LNCaP clone FGC (cell line): ENCODE results near the gene FOXO6.

Experiments
- DNase-seq: peaks from one replicate; pipeline ENCODE4 v3.0.0-alpha.2; 2011; ENCODE audit warnings: low read depth
- H3K4me3 ChIP-seq: 2 replicates; pipeline ENCODE4 v1.5.1; 2011; ENCODE audit warnings: mild to moderate bottlenecking, low read depth, low read length, control low read depth
- TF ChIP-seq, protein P1 (sequence below): IDR thresholded peaks from 2 replicates; pipeline ENCODE4 v1.5.1; 2012; ENCODE audit warnings: mild to moderate bottlenecking; ENCODE audit not compliant: control insufficient read depth, insufficient read depth; ENCODE audit errors: extremely low read depth

Gene FOXO6

DNA sequence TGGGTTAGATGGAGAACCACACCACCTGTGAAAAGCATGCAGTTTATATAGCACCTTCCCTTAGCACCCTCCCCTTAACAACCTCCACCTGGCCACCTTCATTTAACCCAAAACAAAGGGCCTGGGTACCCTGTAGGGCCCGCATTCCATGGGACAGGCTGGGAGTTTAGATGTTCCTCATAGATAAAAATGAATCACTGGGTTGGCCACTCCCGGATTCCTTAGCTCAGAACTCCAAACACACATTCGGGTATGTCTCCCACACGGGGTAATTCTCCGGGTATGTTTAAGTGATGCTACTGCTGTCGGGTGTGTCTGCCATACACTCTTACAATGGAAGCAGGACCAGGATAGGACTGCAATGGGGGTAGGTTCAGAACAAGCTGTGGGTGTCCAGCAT lies 43.9 kb upstream of the FOXO6 start:
- no peak for DNase-seq
- TF ChIP-seq, protein P1, sequence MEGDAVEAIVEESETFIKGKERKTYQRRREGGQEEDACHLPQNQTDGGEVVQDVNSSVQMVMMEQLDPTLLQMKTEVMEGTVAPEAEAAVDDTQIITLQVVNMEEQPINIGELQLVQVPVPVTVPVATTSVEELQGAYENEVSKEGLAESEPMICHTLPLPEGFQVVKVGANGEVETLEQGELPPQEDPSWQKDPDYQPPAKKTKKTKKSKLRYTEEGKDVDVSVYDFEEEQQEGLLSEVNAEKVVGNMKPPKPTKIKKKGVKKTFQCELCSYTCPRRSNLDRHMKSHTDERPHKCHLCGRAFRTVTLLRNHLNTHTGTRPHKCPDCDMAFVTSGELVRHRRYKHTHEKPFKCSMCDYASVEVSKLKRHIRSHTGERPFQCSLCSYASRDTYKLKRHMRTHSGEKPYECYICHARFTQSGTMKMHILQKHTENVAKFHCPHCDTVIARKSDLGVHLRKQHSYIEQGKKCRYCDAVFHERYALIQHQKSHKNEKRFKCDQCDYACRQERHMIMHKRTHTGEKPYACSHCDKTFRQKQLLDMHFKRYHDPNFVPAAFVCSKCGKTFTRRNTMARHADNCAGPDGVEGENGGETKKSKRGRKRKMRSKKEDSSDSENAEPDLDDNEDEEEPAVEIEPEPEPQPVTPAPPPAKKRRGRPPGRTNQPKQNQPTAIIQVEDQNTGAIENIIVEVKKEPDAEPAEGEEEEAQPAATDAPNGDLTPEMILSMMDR: no peak

DNA sequence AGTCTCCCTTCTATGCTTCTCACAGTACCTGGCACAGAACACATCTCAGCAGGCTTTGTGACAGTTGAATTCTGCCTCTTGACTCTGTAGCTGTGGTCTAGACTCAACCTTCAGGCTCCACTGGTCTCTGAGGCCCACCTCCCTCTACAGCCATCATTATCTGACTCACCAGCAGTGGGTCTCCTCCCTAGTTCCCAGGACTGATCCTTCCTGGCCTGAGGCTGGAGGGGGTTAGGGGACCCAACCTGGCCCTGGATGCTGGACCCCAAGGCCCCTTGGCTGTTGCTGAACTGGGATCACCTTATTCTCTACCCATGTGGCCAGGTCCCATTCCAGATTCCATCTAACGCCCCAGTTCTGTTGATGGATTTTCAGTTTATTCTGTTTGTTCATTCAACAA lies 43.1 kb upstream of the FOXO6 start:
- no peak for DNase-seq
- TF ChIP-seq, protein P1: no peak
- H3K4me3 ChIP-seq: no peak overlapping the region

More for the DNA sequence above, 43.9 kb upstream of the FOXO6 start:
- no peak overlapping the region for H3K4me3 ChIP-seq

DNA sequence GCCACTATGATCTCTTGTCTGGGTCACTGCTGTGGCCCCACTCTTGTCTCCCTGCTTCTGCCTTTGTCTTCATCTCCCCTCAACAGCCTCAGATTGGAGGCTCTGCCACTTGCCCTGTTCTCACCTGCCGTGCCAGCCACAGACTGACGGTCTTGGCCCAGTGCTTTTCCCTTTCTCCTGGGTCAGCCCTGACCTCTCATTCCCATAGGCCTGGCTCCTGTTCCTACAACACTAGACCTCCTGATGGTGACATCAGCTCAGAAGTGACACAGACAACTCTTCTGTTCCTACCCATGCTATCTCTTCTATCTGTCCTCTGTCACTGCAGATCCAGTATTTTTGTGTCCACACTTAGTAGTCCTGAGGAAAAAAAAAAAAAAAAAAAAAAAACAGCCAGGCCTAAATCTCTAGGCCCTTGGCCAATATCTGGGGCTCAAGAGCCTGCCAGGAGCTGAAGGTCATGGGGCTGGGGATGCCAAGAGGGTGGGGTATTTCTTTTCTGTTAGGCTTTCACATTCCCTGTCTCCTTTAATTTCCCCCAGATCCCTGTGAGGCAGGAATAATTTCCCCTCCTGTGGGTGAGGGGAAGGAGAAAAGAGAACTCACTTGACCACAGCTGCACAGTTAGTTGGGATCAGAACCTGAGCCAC lies 42.0 kb upstream of the FOXO6 start:
- TF ChIP-seq, protein P1: no peak
- H3K4me3 ChIP-seq: no peak overlapping the region
- no peak for DNase-seq

DNA sequence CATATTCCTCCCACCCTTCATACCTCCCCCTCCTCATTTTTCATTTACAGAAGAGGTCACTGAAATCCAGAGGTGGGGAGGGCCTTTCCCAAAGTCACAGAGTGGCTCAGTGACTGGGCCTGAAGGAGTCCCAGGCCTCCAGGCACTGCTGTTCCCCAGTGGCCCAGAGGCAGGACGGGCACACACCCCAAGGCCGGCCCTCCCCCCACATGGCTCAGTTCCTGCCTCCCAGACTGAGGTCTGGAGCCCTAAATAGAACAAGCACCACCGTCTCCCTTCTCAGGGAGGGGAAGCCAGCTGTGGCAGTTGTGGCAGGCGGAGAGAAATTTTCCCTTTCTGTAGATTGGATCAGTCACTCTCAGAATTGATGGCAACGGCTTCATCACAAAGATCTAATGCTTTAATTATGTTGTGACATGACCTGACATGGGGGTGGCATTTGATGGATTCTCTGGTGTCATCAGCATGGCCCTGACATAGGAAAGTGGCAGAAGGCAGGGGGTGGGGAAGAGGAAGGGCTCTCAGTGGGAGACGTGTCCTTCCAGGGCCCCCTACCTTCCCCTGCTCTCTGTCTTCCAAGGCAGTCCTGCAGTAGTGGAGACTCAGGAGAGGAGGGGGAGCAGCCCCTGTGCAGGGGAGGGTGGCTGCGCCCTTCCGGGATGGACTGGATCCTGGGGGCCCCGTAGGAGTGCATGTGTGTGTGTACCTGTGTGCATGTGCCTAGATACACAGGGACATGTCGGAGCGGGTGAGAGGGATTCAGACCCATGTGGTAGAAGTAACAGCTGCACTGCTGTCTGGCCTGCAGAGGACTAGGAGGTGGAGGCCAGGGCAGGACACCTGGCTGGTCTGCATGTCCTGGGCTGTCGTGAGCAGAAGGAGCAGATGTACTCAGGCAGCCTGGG lies 41.2 kb upstream of the FOXO6 start:
- H3K4me3 ChIP-seq: no peak overlapping the region
- DNase-seq: no peak
- TF ChIP-seq, protein P1: no peak

DNA sequence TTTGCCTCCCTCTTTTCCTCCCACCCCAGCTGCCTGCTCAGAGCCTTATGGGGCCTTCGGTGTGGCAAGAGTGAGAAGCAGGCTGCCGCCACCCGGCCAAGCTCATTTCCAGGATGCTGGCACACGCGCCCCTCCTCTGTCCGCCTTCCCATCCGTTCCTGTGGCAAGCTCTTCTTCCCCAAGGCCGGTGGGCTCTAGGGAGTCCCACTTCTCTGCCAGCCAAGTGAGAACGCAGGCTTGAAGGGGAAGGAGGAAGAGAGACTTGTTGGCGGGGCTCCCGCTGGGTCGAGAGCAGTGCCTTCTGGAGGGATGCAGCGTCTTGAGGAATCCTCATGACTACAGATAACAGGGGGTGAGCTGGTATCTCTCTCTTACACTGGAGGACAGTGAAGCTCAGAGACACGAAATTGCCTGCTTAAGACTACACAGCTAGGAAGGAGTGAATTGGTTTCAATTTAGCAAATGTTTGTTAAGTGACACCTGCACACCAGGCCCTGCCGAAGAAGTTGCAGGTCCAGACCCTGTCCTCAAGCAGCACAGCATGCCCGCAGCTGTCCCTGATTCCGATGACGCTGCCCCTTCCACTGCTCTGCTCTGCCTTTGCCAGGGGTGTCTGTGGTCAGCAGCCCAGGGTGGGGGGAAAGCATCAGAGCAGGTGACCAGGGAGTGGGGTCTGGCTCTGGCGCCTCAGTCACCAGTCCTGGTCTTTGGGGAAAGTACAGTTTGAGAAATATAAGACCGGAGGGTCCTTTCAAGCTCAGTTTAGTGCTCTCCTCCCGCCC lies 40.1 kb upstream of the FOXO6 start:
- no peak overlapping the region for H3K4me3 ChIP-seq
- TF ChIP-seq, protein P1: no peak
- no peak for DNase-seq

DNA sequence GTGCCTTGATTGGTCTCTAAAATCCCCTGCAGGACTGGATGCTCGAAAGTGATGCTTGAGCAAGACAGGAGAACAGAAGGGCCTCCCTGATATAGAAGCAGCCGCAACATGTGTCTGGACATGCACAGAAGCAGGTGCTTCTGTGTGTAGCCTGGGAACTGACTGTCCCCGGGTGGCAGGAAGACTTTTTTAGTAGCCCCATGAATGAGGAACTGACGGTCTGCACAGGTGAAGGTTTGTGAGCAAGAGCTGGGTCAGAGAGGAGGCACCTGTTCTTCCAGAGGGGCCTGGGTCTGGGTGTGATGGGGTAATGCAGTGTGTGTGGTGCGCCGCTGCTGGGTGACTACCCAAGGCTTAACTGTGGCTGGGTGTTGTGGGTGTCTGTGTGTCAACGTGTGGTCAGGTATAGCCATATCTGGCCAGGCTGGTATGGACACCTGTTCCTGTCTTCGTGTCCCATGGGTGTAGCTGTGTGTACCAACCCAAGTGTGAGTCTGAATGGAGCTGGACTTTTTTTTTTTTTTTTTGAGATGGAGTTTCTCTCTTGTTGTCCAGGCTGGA lies 39.1 kb upstream of the FOXO6 start:
- no peak for DNase-seq
- TF ChIP-seq, protein P1: no peak

More for the DNA sequence above, 39.1 kb upstream of the FOXO6 start:
- no peak overlapping the region for H3K4me3 ChIP-seq
